HG03469 (cell line): ENCODE data around the gene ZNF362.
A peak's percentile ranks its signal among the peaks of the same experiment; 100 is the strongest.

ENCODE experiments used
- ATAC-seq: cut with Tn5 transposase; IDR thresholded peaks from one replicate; pipeline ENCODE4 v1.9.1; 2021; ENCODE audit warnings: mild to moderate bottlenecking, moderate library complexity, moderate number of reproducible peaks; ENCODE audit not compliant: unreplicated experiment

The ZNF362 gene

GRCh38 chr1:33341190-33341589 lies 84.9 kb downstream of the ZNF362 start:
- ATAC-seq: no peak

- ATAC-seq: no peak
These were observed 85.9 kb downstream of the ZNF362 start for GRCh38 chr1:33342041-33342723.

- no peak for ATAC-seq
These were observed 87.2 kb downstream of the ZNF362 start for GRCh38 chr1:33343539-33343938.

DNA sequence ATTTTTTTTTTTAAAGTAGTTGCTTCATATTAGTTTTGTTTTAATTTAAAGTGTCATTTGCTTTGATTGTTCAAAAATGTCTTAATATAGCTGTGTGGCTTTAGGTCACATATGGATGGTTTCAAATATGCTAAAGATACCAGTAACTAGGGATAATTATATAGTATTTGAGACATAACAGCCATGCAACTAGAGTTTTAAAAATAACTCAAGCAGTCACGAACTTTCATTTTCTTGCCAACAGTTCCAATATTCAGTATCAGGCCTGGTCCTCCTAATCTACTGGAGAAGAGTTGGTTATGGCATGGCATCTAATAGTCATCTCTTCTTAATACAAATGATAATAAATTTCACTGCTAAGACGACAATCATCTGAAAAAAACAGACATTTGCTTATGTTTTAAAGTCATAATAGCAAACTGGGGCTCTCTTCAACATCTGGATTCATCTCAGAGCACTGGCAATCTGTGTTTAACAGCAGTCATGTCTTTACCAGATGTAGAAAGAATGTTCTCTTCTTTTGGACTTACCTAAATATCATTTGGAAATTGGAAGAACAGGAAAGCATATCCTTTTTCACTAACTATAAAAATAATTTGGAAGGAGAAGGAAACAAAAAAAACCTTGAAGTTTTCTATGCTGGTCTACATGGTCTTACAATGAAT lies 88.7 kb downstream of the ZNF362 start:
- ATAC-seq: no peak

- no peak for ATAC-seq
These were observed 90.2 kb downstream of the ZNF362 start for GRCh38 chr1:33346533-33346926.

- no peak for ATAC-seq
These were observed 90.8 kb downstream of the ZNF362 start for GRCh38 chr1:33346927-33347649.

- ATAC-seq: no peak
These were observed 91.3 kb downstream of the ZNF362 start for GRCh38 chr1:33347650-33347992.

GRCh38 chr1:33348194-33348593 lies 91.9 kb downstream of the ZNF362 start:
- ATAC-seq: no peak

- ATAC-seq: no peak
These were observed 92.4 kb downstream of the ZNF362 start for GRCh38 chr1:33348676-33349080.

- ATAC-seq: peak; percentile 19
These were observed 92.9 kb downstream of the ZNF362 start for GRCh38 chr1:33349081-33349759.

- ATAC-seq: peak; percentile 45
These were observed 93.7 kb downstream of the ZNF362 start for GRCh38 chr1:33349778-33350610.
